ENCODE measurements around the gene CPT1B.
"Not testable (repeated sequence)": the region's sequence is repeated elsewhere in the genome, so short reads cannot be mapped to it uniquely, and the experiment has no call there.

The CPT1B gene

DNA sequence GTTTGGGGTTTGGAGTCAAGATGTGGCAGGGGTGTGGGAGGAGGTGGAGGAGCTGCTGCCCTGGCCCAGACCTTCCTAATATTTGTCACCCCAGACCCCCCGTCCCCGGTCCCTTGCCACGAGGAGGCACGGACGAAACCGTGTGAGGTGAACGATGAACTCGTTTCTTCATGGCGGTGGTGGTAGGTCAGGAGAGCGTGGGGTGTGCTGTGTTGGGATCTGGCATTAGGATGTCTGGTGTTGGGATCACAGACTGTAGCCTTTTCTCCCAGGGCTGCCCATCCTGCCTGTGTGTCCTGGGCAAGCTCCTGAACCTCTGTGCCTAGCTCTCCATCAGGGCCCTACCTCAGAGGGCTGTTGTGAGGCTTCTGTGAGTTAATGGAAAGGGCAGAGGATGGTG lies 30.8 kb upstream of the CPT1B start:
- no peak for DNase-seq

DNA sequence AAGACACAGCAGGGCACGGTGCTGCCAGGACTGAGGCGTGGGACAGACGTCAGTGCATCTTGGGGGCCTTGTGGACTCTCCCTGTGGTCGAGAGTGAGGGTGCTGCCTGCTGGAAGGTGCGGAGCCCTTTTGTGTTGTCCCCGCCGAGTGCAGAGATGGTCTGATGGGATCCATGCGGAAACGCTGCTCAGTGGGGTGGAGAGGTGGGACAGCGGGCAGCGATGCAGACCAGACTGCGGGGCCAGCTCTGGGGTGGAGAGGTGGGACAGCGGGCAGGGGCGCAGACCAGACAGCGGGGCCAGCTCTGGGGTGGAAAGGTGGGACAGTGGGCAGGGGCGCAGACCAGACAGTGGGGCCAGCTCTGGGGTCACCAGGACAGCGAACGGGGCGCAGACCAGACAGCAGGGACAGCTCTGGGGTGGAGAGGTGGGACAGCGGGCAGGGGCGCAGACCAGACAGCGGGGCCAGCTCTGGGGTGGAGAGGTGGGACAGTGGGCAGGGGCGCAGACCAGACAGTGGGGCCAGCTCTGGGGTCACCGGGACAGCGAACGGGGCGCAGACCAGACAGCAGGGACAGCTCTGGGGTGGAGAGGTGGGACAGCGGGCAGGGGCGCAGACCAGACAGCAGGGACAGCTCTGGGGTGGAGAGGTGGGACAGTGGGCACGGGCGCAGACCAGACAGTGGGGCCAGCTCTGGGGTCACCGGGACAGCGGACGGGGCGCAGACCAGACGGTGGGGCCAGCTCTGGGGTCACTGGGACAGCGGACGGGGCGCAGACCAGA lies 30.0 kb upstream of the CPT1B start:
- DNase-seq = not testable (repeated sequence)

DNA sequence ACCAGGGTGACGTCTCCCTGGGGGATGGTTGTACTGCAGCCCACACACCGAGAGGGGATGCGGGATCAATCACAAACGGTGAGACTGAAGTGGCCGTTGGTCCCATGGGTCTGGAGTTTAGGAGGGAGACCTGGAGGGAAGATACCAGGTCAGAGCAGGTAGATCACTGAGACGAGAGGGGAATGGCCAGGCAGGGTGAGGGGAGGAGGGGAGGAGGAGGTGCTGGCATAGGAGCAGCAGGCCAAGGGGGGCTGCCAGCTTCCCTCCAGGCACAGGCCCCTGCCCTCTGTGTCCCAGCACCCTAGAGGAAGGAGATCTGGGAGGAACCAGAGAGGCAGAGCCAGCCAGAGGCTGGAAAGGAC lies 29.4 kb upstream of the CPT1B start:
- no peak for DNase-seq

GRCh38 chr22:50606946-50607658 lies 28.9 kb upstream of the CPT1B start:
- no peak for DNase-seq

DNA sequence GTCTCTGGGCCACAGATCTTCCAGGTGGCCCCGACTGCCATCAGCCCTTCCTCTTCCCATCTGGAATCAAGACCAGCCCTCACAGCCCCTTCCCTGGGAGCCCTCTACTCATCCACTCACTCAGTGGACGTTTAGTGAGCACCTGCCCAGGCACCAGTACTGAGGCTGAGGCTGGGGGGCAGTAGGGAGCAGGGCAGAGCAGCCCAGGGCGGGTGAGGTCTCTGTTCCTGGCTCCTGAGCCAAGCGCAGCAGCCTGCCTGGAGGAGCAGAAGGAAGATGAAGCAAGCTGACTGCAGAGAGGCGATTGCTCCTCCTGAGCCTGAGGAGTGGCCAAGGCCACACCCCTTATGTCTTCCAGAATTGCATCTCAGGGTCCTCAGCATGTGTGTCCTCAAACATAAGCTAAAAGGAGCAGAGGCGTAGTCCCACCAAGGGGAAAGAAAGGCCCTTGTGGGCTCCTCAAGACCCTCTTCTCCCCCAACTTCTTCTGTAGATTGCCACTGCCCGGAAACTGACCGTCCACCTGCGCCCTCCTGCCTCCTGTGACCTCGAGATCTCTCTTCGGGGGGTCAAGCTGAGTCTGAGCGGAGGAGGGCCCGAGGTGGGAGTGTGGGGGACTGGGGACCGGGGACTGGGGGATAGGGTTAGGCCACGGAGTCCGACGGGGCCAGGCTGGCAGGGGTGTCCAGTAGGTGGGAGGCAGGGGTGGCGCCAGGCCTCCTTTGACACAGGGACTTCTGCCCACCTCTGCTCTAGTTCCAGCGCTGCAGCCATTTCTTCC lies 28.1 kb upstream of the CPT1B start:
- DNase-seq = no peak

- no peak for DNase-seq
Observed at GRCh38 chr22:50605613-50606074, 27.4 kb upstream of the CPT1B start.

- DNase-seq = no peak
Observed at GRCh38 chr22:50605002-50605612, 26.9 kb upstream of the CPT1B start.

DNA sequence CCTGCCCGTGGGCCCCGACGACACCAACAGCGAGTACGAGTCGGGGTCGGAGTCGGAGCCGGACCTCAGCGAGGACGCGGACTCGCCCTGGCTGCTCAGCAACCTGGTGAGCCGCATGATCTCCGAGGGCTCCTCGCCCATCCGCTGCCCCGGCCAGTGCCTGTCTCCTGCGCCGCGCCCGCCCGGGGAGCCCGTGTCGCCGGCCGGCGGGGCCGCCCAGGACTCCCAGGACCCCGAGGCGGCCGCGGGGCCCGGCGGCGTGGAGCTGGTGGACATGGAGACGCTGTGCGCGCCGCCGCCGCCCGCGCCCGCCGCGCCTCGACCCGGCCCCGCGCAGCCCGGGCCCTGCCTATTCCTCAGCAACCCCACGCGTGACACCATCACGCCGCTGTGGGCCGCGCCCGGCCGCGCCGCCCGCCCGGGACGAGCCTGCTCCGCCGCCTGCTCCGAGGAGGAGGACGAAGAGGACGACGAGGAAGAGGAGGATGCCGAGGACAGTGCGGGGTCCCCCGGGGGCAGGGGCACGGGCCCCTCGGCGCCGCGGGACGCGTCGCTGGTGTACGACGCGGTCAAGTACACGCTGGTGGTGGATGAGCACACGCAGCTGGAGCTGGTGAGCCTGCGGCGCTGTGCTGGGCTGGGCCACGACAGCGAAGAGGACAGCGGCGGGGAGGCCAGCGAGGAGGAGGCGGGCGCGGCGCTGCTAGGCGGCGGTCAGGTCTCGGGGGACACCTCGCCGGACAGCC lies 26.2 kb upstream of the CPT1B start:
- no peak for DNase-seq

GRCh38 chr22:50603511-50604255 lies 25.5 kb upstream of the CPT1B start:
- no peak for DNase-seq

DNA sequence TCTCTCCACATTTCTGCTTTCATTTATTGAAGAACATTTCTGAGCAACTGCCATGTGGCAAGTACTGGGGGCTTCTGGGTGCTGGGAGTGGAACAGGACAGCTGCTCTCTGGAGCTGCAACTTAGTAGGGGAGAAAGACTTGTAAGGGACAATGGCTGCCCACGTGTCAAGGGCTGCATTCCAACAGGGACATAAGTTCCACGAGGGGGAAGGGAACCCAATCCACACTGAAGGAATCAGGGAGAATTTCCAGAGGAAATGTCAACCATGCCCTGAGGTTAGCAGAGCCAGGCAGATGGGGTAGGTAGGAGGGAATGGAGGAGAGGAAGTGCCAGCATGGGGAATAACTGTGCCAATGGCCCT lies 24.1 kb upstream of the CPT1B start:
- no peak for DNase-seq

DNA sequence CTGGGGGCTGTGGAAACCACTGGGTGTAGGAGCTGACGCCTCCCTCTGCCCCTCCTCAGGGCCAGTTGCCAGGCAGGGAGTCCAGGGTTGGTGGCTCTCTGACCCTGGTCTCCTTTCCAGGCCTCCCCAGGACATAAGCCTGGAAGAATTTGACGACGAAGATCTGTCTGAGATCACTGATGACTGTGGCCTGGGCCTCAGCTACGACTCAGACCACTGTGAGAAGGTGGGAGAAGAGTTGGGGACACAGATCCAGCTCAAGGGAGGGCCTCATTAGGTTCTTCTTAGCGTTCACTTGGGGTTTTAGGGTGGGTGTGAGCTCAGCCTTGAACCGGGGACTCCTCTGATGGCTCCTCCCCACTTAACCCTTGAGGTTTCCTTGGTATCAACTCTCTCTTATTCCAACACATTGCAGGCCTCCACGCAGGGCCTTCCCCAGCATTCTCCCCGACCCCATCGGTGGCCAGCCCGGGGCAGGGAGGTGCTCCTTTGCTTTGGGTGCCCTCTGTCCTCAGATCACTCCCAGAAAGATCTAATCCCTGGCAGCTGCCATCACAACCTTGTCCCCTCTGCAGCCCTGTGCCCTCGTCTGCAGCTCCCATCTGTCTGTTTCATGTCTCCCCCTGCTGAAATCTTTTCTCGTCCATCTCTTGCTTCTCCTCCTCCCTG lies 23.6 kb upstream of the CPT1B start:
- no peak for DNase-seq

- no peak for DNase-seq
Observed at GRCh38 chr22:50600967-50601668, 22.9 kb upstream of the CPT1B start.

- no peak for DNase-seq
Observed at GRCh38 chr22:50600538-50600937, 22.3 kb upstream of the CPT1B start, which contains the start of gene MAPK8IP2. MAPK8IP2 (plus strand) TSS chr22:50600793; CDS start chr22:50600819, 26 bp downstream.

DNA sequence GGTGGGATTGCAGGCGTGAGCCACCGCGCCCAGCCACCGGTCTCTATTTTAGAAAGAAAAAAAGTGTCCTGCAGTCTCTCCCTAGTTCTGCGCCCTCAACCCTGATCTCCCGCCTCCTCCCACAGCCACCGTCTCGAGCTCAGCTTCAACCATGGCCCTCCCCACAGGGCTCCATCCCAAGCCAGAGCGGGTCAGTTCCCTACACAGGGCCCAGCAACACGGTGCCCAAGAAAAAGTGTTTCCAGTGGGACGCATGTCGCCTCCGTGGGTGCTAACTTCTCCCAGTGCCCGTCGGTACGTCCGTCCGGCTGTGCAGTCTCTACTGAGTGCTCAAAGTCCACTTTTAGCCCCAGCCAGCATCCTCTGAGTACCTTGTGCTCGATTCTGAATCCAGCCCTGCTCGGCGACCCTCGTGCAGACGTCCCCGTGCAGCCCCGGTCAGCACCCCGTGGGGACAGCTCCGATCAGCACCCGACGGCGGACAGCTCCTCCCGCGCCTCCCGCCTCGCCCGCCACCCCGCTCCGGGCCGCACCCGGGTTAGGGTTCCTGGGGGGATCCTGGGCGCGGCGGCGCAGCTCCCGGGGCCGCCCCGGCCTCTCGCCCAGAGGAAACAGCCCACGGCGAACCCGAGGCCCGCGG lies 21.7 kb upstream of the CPT1B start:
- DNase-seq = peak; percentile 32 to 52

DNA sequence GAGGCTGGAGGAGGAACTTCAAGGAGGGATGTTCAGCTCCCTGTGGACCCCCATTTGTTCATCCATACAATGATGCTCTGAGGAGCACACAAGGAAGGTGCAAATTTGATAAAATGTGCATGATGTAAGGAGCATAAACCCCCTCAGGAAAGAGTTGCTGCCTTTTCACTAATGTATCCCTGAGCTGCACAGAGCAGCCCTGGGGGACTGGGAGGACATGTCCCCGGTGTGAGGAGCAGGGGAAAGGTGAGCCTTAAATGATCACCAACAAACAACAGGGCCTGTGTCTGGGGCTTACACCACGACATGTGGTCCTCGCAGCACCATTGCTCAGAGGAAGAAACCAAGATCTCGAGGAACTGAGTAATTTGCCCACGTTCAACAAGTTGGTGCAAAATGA lies 18.9 kb upstream of the CPT1B start:
- DNase-seq = no peak

GRCh38 chr22:50595189-50595588 lies 17.0 kb upstream of the CPT1B start:
- no peak for DNase-seq

GRCh38 chr22:50587407-50587806 lies 9.2 kb upstream of the CPT1B start:
- DNase-seq = no peak

GRCh38 chr22:50586416-50586815 lies 8.2 kb upstream of the CPT1B start:
- no peak for DNase-seq

DNA sequence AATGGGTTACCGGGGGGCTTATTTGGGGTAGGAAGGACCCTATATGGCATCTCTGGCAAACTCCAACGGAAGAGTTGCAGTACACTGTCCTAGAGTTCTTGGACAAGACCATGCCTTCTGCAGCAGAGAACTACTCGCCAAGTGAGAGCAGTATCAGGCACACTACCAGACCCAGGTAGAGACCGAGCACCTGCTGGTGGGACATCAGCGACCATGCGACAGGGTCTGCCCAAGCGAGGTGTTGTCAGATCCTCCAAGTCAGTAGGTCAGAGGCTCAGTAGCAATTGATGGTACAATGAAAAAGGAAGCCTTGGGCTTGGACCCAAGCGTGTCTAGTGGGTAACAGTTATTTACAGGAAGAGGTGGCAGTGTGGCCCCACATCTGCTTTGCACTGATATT lies 7.6 kb upstream of the CPT1B start:
- no peak for DNase-seq

DNA sequence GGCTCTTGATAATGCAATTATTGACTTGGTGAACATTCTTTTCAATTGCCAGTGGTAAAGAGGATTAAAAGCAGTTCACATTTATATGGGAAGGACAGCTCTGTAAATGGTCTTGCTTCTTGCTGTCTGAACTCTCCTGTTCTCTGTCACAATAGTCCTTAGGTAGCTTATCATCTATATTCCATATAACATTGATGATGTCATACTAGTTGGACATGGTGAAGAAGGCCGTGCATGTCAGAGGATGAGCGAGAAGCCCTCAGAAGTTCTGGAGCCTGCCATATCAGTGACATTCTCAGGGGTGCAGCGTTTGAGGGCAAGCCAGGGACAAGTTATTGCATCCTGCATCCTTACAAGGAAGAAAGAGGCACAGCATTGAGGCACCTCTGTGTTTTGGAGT lies 7.0 kb upstream of the CPT1B start:
- DNase-seq = no peak
